NCI-H1092 (cell line): ENCODE data around the gene BICRA.
"Not testable (repeated sequence)": the region's sequence is repeated elsewhere in the genome, so short reads cannot be mapped to it uniquely, and the experiment has no call there.

Experiments used
- DNase-seq: peaks from one replicate; lab custom pipeline; 2025; lab: John Stamatoyannopoulos, UW

Gene BICRA

DNA sequence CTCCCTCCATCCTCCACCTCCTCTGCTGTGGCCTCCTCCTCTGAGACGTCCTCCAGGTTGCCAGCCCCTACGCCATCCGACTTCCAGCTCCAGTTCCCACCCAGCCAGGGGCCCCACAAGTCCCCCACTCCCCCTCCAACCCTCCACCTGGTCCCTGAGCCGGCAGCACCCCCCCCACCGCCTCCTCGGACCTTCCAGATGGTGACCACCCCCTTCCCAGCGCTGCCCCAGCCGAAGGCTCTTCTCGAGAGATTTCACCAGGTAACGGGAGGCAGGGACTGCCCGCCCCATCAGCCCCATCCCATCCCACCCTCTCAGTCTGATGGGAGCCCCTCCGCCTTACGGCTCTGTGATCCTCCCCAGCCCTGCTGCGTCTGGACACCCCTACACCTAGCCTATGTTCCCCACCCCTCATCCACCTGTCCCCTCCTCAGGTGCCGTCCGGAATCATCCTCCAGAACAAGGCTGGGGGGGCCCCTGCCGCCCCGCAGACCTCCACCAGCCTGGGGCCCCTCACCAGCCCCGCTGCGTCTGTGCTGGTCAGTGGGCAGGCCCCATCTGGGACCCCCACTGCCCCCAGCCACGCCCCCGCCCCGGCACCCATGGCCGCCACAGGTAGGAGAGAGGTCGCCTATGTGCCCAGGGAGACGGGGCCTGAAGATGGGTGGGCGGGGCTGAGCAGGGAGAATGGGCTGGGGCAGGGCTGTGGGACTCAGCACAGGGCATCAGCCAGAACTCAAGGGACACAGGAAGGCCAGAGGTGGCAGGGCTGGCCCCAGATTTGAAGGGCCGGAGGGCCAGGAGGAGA, 85.7 kb downstream of the BICRA start:
- no peak for DNase-seq

- no peak for DNase-seq
Measured at GRCh38 chr19:47695533-47696262, 86.8 kb downstream of the BICRA start.

DNA sequence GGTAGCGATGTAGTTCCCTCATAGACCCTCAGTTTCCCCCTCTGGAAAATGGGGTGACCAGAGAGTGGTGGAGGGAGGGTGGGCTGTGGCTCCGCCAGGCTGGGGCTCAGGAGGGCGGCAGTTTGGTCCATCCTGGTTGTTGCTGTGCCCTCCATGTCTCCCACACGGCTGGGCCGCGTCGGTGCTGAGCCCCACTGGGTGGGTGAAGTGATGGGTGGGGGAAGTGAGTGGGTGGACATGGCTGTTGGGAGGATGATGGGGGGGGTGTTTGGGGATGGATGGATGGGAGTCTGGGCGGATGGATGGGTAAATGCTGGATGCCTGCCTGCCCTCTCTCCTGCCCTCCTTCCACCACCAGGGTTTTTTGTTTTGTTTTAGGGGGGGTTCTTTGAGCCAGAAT, 87.7 kb downstream of the BICRA start:
- DNase-seq = no peak

- no peak for DNase-seq
Measured at GRCh38 chr19:47697863-47698609, 89.1 kb downstream of the BICRA start.

GRCh38 chr19:47698631-47699359, 89.9 kb downstream of the BICRA start:
- DNase-seq = no peak

- DNase-seq = no peak
Measured at GRCh38 chr19:47699360-47699917, 90.5 kb downstream of the BICRA start.

DNA sequence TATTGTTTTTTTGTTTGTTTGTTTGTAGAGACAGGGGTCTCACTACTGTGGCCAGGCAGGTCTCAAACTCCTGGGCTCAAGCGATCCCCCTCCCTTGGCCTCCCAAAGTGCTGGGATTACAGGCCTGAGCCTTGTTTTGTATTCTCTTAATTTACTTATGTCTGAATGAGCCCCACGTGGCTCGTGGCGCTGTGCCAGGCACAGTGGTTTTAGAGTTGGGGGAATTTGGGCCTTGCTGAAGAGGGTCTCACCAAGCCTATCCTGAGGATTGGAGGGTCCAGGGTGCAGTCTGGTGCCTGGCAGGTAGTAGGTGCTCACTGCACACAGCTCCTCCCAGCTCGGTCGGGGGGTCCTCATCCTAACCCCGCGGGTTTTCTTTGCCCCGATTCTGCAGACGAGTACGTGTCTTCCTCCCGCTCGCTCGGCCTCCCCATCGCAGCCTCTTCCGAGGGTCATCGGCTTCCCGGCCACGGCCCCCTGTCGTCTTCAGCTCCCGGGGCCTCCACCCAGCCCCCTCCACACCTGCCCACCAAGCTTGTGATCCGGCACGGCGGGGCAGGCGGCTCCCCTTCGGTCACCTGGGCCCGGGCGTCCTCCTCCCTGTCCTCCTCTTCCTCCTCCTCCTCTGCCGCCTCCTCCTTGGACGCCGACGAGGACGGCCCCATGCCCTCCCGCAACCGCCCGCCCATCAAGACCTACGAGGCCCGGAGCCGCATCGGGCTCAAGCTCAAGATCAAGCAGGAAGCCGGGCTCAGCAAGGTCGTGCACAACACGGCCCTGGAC, 92.2 kb downstream of the BICRA start:
- no peak for DNase-seq

- DNase-seq = no peak
Measured at GRCh38 chr19:47701717-47702552, 93.0 kb downstream of the BICRA start.

GRCh38 chr19:47702671-47703070, 93.7 kb downstream of the BICRA start:
- DNase-seq = no peak

DNA sequence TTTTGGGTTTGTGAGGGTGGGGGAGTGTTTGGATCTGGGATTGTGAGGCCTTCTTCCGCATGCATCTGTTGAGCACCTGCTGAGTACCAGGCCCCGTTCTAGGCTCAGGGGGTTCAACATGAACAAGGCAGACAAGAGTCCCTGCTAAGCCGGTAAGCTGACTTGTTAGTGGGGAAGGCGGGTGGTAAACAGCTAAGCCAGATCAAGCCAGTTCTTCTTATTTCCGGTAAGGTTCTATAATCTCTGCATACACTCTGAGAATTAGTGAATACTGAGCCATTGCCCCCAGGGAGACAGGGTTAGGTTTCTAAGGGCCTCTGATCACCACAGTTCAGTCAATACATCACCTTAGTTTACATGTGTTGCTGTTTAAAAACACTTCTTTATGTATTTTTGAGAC, 94.4 kb downstream of the BICRA start:
- no peak for DNase-seq

GRCh38 chr19:47704024-47704423, 95.1 kb downstream of the BICRA start:
- DNase-seq = no peak

GRCh38 chr19:47704656-47705055, 95.7 kb downstream of the BICRA start:
- no peak for DNase-seq

DNA sequence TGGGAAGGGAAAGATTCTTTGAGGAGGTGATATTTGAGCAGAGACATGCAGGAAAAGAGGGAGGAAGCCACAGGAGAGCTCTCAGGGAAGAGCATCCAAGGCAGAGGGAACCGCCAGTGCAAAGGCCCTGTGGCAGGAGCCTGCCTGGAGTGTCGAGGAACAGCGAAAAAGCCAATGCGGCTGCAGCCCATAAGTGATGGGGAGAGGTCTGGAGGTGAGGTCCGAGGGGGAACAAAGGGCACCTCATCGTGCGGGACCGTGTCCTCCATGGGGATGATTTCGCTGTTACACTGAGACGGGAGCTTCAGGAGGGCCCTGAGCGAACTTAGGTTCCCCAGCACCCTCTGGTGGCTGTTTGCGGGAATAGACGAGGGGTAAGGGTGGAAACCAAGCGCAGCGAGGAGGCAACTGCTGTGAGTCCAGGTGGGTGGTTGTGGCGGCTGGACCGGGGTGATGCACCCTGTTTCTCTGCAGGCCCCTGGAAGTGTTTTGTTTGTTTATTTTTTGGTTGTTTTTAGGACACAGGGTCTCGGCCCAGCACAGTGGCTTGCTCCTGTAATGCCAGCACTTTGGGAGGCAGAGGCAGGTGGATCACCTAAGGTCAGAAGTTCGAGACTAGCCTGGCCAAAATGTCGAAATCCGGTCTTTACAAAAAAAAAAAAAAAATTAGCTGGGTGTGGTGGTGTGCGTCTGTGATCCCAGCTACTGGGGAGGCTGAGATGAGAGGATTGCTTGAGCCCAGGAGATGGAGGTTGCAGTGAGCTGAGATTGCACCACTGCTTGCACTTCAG, 98.4 kb downstream of the BICRA start:
- peak; percentile 14 for DNase-seq

DNA sequence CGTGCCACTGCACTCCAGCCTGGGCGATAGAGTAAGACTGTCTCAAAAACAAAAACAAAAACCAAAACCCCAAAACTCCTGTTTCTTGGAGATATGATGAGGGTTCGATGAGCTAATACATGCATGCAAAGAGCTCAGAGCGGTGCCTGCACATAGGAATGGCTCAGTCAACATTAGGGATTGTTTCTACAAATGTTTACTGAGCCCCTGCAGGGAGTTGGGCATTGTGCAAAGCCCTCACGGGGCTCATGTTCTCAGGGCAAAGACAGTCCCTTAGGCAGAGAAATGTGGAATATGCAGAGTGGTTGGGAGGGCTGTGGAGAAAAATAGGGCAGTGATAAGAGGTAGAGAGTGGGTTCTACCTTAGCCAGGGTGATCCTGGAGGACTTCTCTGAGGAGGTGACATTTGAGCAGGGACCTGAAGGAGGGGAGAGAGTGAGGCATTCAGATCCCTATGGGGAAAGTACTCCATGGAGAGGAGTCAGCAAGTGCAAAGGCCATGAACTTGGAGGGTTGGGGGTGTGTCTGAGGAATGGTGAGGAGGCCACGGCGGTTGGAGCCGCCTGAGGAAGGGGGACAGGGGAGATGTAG, 102.8 kb downstream of the BICRA start:
- DNase-seq = no peak

GRCh38 chr19:47713046-47714021, 104.4 kb downstream of the BICRA start, which contains the start of gene EHD2:
TSS of gene EHD2 (plus strand) at chr19:47713422. CDS start at chr19:47716613, 3,191 bp downstream.
- DNase-seq = no peak

- DNase-seq = no peak
Measured at GRCh38 chr19:47714339-47714738, 105.4 kb downstream of the BICRA start.

DNA sequence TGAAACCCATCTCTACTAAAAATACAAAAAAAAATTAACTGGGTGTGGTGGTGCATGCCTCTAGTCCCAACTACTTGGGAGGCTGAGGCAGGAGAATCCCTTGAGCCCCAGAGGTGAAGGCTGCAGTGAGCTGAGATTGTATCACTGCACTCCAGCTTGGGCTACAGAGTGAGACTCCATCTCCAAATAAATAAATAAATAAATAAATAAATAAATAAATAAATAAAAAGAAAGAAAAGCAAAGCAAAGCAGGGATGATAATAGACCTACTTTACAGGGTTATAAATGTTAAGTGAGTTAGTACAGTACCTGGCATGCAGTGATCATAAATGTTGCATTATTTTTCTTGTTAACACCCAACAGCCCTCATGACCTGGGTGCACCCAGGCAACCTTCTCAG, 105.9 kb downstream of the BICRA start:
- not testable (repeated sequence) for DNase-seq
